ENCODE measurements around the gene CFAP91.

DNA sequence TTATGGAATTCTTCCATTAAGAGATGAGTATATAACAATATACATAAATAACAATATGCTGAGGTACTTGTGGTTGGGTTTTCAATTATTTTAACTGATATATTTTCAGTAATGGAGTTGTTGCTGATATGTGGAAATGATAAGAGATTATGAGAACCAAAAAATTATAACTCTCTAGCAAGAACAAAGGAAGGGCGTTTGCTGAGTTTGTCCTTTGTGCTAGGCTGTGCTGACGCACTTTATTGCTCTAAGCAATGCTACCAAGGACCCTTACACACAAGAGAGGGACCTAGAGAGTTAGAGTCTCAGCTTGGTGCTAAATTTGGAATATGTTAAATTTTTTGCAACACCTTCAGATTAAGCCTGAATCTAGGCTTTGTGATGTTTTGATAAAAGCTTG, 24.1 kb downstream of the CFAP91 start:
- TF ChIP-seq, protein P1, sequence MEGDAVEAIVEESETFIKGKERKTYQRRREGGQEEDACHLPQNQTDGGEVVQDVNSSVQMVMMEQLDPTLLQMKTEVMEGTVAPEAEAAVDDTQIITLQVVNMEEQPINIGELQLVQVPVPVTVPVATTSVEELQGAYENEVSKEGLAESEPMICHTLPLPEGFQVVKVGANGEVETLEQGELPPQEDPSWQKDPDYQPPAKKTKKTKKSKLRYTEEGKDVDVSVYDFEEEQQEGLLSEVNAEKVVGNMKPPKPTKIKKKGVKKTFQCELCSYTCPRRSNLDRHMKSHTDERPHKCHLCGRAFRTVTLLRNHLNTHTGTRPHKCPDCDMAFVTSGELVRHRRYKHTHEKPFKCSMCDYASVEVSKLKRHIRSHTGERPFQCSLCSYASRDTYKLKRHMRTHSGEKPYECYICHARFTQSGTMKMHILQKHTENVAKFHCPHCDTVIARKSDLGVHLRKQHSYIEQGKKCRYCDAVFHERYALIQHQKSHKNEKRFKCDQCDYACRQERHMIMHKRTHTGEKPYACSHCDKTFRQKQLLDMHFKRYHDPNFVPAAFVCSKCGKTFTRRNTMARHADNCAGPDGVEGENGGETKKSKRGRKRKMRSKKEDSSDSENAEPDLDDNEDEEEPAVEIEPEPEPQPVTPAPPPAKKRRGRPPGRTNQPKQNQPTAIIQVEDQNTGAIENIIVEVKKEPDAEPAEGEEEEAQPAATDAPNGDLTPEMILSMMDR (conservative IDR thresholded peaks at IDR 0.05; ENCODE audit: low read depth in 2 of 2) = no peak
- TF ChIP-seq POLR2AphosphoS5 (IDR thresholded peaks at IDR 0.05; ENCODE audit: low read depth) (no peak), EZH2phosphoT487 (IDR thresholded peaks at IDR 0.05; ENCODE audit: unreplicated experiment) (no peak), EZH2 (IDR thresholded peaks at IDR 0.05; ENCODE audit: low read depth, unreplicated experiment) (no peak), JUNB (IDR thresholded peaks at IDR 0.05; ENCODE audit: unreplicated experiment) (no peak), CREB1 (CRISPR knock-in tag; IDR thresholded peaks at IDR 0.05; ENCODE audit: low read depth) (no peak), ZNF331 (CRISPR knock-in tag; IDR thresholded peaks at IDR 0.05; ENCODE audit: low read depth) (no peak), NANOG (IDR thresholded peaks at IDR 0.05; ENCODE audit: borderline replicate concordance) (no peak), ZNF114 (CRISPR knock-in tag; IDR thresholded peaks at IDR 0.05) (no peak), STAT1 (IDR thresholded peaks at IDR 0.05; ENCODE audit: unreplicated experiment) (no peak)
- TF ChIP-seq, protein P2, sequence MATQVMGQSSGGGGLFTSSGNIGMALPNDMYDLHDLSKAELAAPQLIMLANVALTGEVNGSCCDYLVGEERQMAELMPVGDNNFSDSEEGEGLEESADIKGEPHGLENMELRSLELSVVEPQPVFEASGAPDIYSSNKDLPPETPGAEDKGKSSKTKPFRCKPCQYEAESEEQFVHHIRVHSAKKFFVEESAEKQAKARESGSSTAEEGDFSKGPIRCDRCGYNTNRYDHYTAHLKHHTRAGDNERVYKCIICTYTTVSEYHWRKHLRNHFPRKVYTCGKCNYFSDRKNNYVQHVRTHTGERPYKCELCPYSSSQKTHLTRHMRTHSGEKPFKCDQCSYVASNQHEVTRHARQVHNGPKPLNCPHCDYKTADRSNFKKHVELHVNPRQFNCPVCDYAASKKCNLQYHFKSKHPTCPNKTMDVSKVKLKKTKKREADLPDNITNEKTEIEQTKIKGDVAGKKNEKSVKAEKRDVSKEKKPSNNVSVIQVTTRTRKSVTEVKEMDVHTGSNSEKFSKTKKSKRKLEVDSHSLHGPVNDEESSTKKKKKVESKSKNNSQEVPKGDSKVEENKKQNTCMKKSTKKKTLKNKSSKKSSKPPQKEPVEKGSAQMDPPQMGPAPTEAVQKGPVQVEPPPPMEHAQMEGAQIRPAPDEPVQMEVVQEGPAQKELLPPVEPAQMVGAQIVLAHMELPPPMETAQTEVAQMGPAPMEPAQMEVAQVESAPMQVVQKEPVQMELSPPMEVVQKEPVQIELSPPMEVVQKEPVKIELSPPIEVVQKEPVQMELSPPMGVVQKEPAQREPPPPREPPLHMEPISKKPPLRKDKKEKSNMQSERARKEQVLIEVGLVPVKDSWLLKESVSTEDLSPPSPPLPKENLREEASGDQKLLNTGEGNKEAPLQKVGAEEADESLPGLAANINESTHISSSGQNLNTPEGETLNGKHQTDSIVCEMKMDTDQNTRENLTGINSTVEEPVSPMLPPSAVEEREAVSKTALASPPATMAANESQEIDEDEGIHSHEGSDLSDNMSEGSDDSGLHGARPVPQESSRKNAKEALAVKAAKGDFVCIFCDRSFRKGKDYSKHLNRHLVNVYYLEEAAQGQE (IDR thresholded peaks at IDR 0.05; ENCODE audit: unreplicated experiment) = no peak
- TF ChIP-seq, protein P3, sequence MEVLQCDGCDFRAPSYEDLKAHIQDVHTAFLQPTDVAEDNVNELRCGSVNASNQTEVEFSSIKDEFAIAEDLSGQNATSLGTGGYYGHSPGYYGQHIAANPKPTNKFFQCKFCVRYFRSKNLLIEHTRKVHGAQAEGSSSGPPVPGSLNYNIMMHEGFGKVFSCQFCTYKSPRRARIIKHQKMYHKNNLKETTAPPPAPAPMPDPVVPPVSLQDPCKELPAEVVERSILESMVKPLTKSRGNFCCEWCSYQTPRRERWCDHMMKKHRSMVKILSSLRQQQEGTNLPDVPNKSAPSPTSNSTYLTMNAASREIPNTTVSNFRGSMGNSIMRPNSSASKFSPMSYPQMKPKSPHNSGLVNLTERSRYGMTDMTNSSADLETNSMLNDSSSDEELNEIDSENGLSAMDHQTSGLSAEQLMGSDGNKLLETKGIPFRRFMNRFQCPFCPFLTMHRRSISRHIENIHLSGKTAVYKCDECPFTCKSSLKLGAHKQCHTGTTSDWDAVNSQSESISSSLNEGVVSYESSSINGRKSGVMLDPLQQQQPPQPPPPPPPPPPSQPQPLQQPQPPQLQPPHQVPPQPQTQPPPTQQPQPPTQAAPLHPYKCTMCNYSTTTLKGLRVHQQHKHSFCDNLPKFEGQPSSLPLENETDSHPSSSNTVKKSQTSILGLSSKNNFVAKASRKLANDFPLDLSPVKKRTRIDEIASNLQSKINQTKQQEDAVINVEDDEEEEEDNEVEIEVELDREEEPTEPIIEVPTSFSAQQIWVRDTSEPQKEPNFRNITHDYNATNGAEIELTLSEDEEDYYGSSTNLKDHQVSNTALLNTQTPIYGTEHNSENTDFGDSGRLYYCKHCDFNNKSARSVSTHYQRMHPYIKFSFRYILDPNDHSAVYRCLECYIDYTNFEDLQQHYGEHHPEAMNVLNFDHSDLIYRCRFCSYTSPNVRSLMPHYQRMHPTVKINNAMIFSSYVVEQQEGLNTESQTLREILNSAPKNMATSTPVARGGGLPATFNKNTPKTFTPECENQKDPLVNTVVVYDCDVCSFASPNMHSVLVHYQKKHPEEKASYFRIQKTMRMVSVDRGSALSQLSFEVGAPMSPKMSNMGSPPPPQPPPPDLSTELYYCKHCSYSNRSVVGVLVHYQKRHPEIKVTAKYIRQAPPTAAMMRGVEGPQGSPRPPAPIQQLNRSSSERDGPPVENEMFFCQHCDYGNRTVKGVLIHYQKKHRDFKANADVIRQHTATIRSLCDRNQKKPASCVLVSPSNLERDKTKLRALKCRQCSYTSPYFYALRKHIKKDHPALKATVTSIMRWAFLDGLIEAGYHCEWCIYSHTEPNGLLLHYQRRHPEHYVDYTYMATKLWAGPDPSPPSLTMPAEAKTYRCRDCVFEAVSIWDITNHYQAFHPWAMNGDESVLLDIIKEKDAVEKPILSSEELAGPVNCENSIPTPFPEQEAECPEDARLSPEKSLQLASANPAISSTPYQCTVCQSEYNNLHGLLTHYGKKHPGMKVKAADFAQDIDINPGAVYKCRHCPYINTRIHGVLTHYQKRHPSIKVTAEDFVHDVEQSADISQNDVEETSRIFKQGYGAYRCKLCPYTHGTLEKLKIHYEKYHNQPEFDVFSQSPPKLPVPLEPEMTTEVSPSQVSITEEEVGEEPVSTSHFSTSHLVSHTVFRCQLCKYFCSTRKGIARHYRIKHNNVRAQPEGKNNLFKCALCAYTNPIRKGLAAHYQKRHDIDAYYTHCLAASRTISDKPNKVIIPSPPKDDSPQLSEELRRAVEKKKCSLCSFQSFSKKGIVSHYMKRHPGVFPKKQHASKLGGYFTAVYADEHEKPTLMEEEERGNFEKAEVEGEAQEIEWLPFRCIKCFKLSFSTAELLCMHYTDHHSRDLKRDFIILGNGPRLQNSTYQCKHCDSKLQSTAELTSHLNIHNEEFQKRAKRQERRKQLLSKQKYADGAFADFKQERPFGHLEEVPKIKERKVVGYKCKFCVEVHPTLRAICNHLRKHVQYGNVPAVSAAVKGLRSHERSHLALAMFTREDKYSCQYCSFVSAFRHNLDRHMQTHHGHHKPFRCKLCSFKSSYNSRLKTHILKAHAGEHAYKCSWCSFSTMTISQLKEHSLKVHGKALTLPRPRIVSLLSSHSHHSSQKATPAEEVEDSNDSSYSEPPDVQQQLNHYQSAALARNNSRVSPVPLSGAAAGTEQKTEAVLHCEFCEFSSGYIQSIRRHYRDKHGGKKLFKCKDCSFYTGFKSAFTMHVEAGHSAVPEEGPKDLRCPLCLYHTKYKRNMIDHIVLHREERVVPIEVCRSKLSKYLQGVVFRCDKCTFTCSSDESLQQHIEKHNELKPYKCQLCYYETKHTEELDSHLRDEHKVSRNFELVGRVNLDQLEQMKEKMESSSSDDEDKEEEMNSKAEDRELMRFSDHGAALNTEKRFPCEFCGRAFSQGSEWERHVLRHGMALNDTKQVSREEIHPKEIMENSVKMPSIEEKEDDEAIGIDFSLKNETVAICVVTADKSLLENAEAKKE (CRISPR knock-in tag; IDR thresholded peaks at IDR 0.05) = no peak
- TF ChIP-seq, protein P4, sequence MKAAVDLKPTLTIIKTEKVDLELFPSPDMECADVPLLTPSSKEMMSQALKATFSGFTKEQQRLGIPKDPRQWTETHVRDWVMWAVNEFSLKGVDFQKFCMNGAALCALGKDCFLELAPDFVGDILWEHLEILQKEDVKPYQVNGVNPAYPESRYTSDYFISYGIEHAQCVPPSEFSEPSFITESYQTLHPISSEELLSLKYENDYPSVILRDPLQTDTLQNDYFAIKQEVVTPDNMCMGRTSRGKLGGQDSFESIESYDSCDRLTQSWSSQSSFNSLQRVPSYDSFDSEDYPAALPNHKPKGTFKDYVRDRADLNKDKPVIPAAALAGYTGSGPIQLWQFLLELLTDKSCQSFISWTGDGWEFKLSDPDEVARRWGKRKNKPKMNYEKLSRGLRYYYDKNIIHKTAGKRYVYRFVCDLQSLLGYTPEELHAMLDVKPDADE (IDR thresholded peaks at IDR 0.05) = no peak

Measured in GM23338 (cell line).